Measurements from ENCODE around the gene FAM153A.
"Not testable (repeated sequence)": the region's sequence is repeated elsewhere in the genome, so short reads cannot be mapped to it uniquely, and the experiment has no call there.

FAM153A gene

GRCh38 chr5:177694518-177694835 is 88.2 kb downstream of the FAM153A start:
- H2BK120ac ChIP-seq (ENCODE audit: low read depth, low read length); H4K8ac ChIP-seq (ENCODE audit: low read depth, low read length); H3K9me3 ChIP-seq (replicated peaks in 1 of 2; ENCODE audit: control insufficient read depth in 2 of 2, insufficient read depth in 1 of 2, low read depth in 1 of 2, low read length in 2 of 2); H3K4ac ChIP-seq (ENCODE audit: low read length); H2BK15ac ChIP-seq (ENCODE audit: low read length); H3K27me3 ChIP-seq (ENCODE audit: control insufficient read depth in 3 of 3, insufficient read depth in 3 of 3, low read depth in 1 of 3, low read length in 3 of 3); H3K36me3 ChIP-seq (replicated peaks in 1 of 2; ENCODE audit: control insufficient read depth in 2 of 2, insufficient read depth in 2 of 2, low read length in 2 of 2); H2AK5ac ChIP-seq (ENCODE audit: low read depth, low read length); H3K18ac ChIP-seq (ENCODE audit: low read length); DNase-seq (ENCODE audit: low spot score); H3K14ac ChIP-seq (ENCODE audit: low read length); H2AFZ ChIP-seq (ENCODE audit: low read length); H3K9ac ChIP-seq (ENCODE audit: low read depth, low read length, poor library complexity); H2BK5ac ChIP-seq (ENCODE audit: low read length); H3K23ac ChIP-seq (ENCODE audit: low read depth, low read length, poor library complexity); H3K27ac ChIP-seq (replicated peaks; ENCODE audit: low read length); H4K91ac ChIP-seq (ENCODE audit: low read depth, low read length, poor library complexity); H3K4me2 ChIP-seq (ENCODE audit: insufficient read depth, low read length, poor library complexity, severe bottlenecking); H3K4me3 ChIP-seq (ENCODE audit: low read length in 2 of 2); H3K79me1 ChIP-seq (ENCODE audit: low read depth, low read length); H2BK12ac ChIP-seq (ENCODE audit: low read length); H3K4me1 ChIP-seq (ENCODE audit: control insufficient read depth in 2 of 2, insufficient read depth in 1 of 2, low read depth in 1 of 2, low read length in 2 of 2): not testable (repeated sequence)
- no CpG with 5 or more reads among the region's 2 CpGs for WGBS, 2 donors (ENCODE audit: extremely low coverage in 2 of 2, insufficient read length in 2 of 2, insufficient replicate concordance in 1 of 2)

GRCh38 chr5:177693671-177694517 is 88.8 kb downstream of the FAM153A start:
- not testable (repeated sequence) for H3K27ac ChIP-seq (replicated peaks; ENCODE audit: low read length); H3K4me2 ChIP-seq (ENCODE audit: insufficient read depth, low read length, poor library complexity, severe bottlenecking); H3K9me3 ChIP-seq (replicated peaks in 1 of 2; ENCODE audit: control insufficient read depth in 2 of 2, insufficient read depth in 1 of 2, low read depth in 1 of 2, low read length in 2 of 2); H2BK12ac ChIP-seq (ENCODE audit: low read length); H2AFZ ChIP-seq (ENCODE audit: low read length); H2BK5ac ChIP-seq (ENCODE audit: low read length); H2AK5ac ChIP-seq (ENCODE audit: low read depth, low read length); H2BK120ac ChIP-seq (ENCODE audit: low read depth, low read length); H3K23ac ChIP-seq (ENCODE audit: low read depth, low read length, poor library complexity); H4K8ac ChIP-seq (ENCODE audit: low read depth, low read length); H3K14ac ChIP-seq (ENCODE audit: low read length); DNase-seq (ENCODE audit: low spot score); H3K27me3 ChIP-seq (ENCODE audit: control insufficient read depth in 3 of 3, insufficient read depth in 3 of 3, low read depth in 1 of 3, low read length in 3 of 3); H3K4me3 ChIP-seq (ENCODE audit: low read length in 2 of 2); H2BK15ac ChIP-seq (ENCODE audit: low read length); H4K91ac ChIP-seq (ENCODE audit: low read depth, low read length, poor library complexity); H3K4me1 ChIP-seq (ENCODE audit: control insufficient read depth in 2 of 2, insufficient read depth in 1 of 2, low read depth in 1 of 2, low read length in 2 of 2); H3K36me3 ChIP-seq (replicated peaks in 1 of 2; ENCODE audit: control insufficient read depth in 2 of 2, insufficient read depth in 2 of 2, low read length in 2 of 2); H3K9ac ChIP-seq (ENCODE audit: low read depth, low read length, poor library complexity); H3K4ac ChIP-seq (ENCODE audit: low read length); H3K18ac ChIP-seq (ENCODE audit: low read length); H3K79me1 ChIP-seq (ENCODE audit: low read depth, low read length)
- no CpG with 5 or more reads among the region's 8 CpGs for WGBS, 2 donors (ENCODE audit: extremely low coverage in 2 of 2, insufficient read length in 2 of 2, insufficient replicate concordance in 1 of 2)

- H4K91ac ChIP-seq (ENCODE audit: low read depth, low read length, poor library complexity); H3K9ac ChIP-seq (ENCODE audit: low read depth, low read length, poor library complexity); H3K4me2 ChIP-seq (ENCODE audit: insufficient read depth, low read length, poor library complexity, severe bottlenecking); H3K14ac ChIP-seq (ENCODE audit: low read length); H2BK15ac ChIP-seq (ENCODE audit: low read length); H2BK120ac ChIP-seq (ENCODE audit: low read depth, low read length); H2BK5ac ChIP-seq (ENCODE audit: low read length); H2BK12ac ChIP-seq (ENCODE audit: low read length); H3K27ac ChIP-seq (replicated peaks; ENCODE audit: low read length); H3K79me1 ChIP-seq (ENCODE audit: low read depth, low read length); H2AK5ac ChIP-seq (ENCODE audit: low read depth, low read length); H3K23ac ChIP-seq (ENCODE audit: low read depth, low read length, poor library complexity); H2AFZ ChIP-seq (ENCODE audit: low read length); H3K4me3 ChIP-seq (ENCODE audit: low read length in 2 of 2); H3K18ac ChIP-seq (ENCODE audit: low read length); H3K4ac ChIP-seq (ENCODE audit: low read length); H3K9me3 ChIP-seq (replicated peaks in 1 of 2; ENCODE audit: control insufficient read depth in 2 of 2, insufficient read depth in 1 of 2, low read depth in 1 of 2, low read length in 2 of 2); H3K27me3 ChIP-seq (ENCODE audit: control insufficient read depth in 3 of 3, insufficient read depth in 3 of 3, low read depth in 1 of 3, low read length in 3 of 3); H4K8ac ChIP-seq (ENCODE audit: low read depth, low read length); H3K4me1 ChIP-seq (ENCODE audit: control insufficient read depth in 2 of 2, insufficient read depth in 1 of 2, low read depth in 1 of 2, low read length in 2 of 2); H3K36me3 ChIP-seq (replicated peaks in 1 of 2; ENCODE audit: control insufficient read depth in 2 of 2, insufficient read depth in 2 of 2, low read length in 2 of 2): not testable (repeated sequence)
- WGBS, 2 donors (ENCODE audit: extremely low coverage in 2 of 2, insufficient read length in 2 of 2, insufficient replicate concordance in 1 of 2): no CpG with 5 or more reads among the region's 7 CpGs
- DNase-seq (ENCODE audit: low spot score): peak; percentile 0
These were observed 89.7 kb downstream of the FAM153A start for GRCh38 chr5:177692969-177693368.

- not testable (repeated sequence) for H3K23ac ChIP-seq (ENCODE audit: low read depth, low read length, poor library complexity); H4K91ac ChIP-seq (ENCODE audit: low read depth, low read length, poor library complexity); H3K4me3 ChIP-seq (ENCODE audit: low read length in 2 of 2); H3K4me1 ChIP-seq (ENCODE audit: control insufficient read depth in 2 of 2, insufficient read depth in 1 of 2, low read depth in 1 of 2, low read length in 2 of 2); H3K18ac ChIP-seq (ENCODE audit: low read length); H3K36me3 ChIP-seq (replicated peaks in 1 of 2; ENCODE audit: control insufficient read depth in 2 of 2, insufficient read depth in 2 of 2, low read length in 2 of 2); H2BK5ac ChIP-seq (ENCODE audit: low read length); H3K14ac ChIP-seq (ENCODE audit: low read length); H3K79me1 ChIP-seq (ENCODE audit: low read depth, low read length); H2BK15ac ChIP-seq (ENCODE audit: low read length); H2BK12ac ChIP-seq (ENCODE audit: low read length); H3K27me3 ChIP-seq (ENCODE audit: control insufficient read depth in 3 of 3, insufficient read depth in 3 of 3, low read depth in 1 of 3, low read length in 3 of 3); DNase-seq (ENCODE audit: low spot score); H2AK5ac ChIP-seq (ENCODE audit: low read depth, low read length); H3K9me3 ChIP-seq (replicated peaks in 1 of 2; ENCODE audit: control insufficient read depth in 2 of 2, insufficient read depth in 1 of 2, low read depth in 1 of 2, low read length in 2 of 2); H3K27ac ChIP-seq (replicated peaks; ENCODE audit: low read length); H4K8ac ChIP-seq (ENCODE audit: low read depth, low read length); H2AFZ ChIP-seq (ENCODE audit: low read length); H3K4ac ChIP-seq (ENCODE audit: low read length); H2BK120ac ChIP-seq (ENCODE audit: low read depth, low read length); H3K9ac ChIP-seq (ENCODE audit: low read depth, low read length, poor library complexity); H3K4me2 ChIP-seq (ENCODE audit: insufficient read depth, low read length, poor library complexity, severe bottlenecking)
- no CpG with 5 or more reads among the region's 1 CpG for WGBS, 2 donors (ENCODE audit: extremely low coverage in 2 of 2, insufficient read length in 2 of 2, insufficient replicate concordance in 1 of 2)
These were observed 90.2 kb downstream of the FAM153A start for GRCh38 chr5:177692507-177692906.

Data from neuronal stem cell (in vitro differentiated cells).